Sigmoid colon (tissue), 4 donors: ENCODE results near the gene AKR1B1.

Source experiments
- CTCF ChIP-seq, 4 experiments: fragments of 450-650 bp in 3 of 4; fragments of 200-600 bp in 1 of 4; IDR thresholded peaks; one replicate each; pipeline ENCODE4 v1.5.1; 2016 to 2019; ENCODE audit warnings: antibody characterized with exemption in 4 of 4, mild to moderate bottlenecking in 3 of 4, moderate library complexity in 2 of 4
- EP300 ChIP-seq, 4 donors: sonication (generic); formaldehyde crosslinking; IDR thresholded peaks; one replicate each; pipeline ENCODE4 v1.6.1; 2017; ENCODE audit warnings: antibody characterized with exemption in 4 of 4

GRCh38 chr7:134394056-134394455 lies 64.8 kb downstream of the AKR1B1 start:
- no peak for TF ChIP-seq EP300 (IDR thresholded peaks at IDR 0.05)
- no peak for TF ChIP-seq CTCF (IDR thresholded peaks at IDR 0.05)
